Neuronal stem cell (in vitro differentiated cells): ENCODE results near the gene CHST12.

Experiments
- DNase-seq: peaks from one replicate; pipeline ENCODE4 v3.0.0-alpha.2; 2013; ENCODE audit warnings: low spot score
- H2AFZ ChIP-seq: one replicate; pipeline ENCODE4 v1.6.1; 2013; ENCODE audit warnings: mild to moderate bottlenecking, low read length, inconsistent platforms
- H2AK5ac ChIP-seq: 2 replicates; pipeline ENCODE4 v1.6.1; 2013; ENCODE audit warnings: low read depth, mild to moderate bottlenecking, inconsistent platforms, low read length, moderate library complexity, mixed read lengths
- H2BK120ac ChIP-seq: 2 replicates; pipeline ENCODE4 v1.6.1; 2013; ENCODE audit warnings: low read depth, mild to moderate bottlenecking, inconsistent platforms, low read length, moderate library complexity, mixed read lengths
- H2BK12ac ChIP-seq: one replicate; pipeline ENCODE4 v1.6.1; 2013; ENCODE audit warnings: low read length, inconsistent platforms
- H2BK15ac ChIP-seq: 2 replicates; pipeline ENCODE4 v1.6.1; 2013; ENCODE audit warnings: mild to moderate bottlenecking, low read length, inconsistent platforms, mixed read lengths
- H2BK5ac ChIP-seq: one replicate; pipeline ENCODE4 v1.6.1; 2013; ENCODE audit warnings: inconsistent platforms, mild to moderate bottlenecking, low read length, moderate library complexity
- H3K14ac ChIP-seq: one replicate; pipeline ENCODE4 v1.6.1; 2013; ENCODE audit warnings: low read length, inconsistent platforms
- H3K18ac ChIP-seq: 2 replicates; pipeline ENCODE4 v1.6.1; 2013; ENCODE audit warnings: low read length, inconsistent platforms
- H3K23ac ChIP-seq: 2 replicates; pipeline ENCODE4 v1.6.1; 2013; ENCODE audit warnings: low read depth, mild to moderate bottlenecking, mixed read lengths, low read length, inconsistent platforms; ENCODE audit not compliant: poor library complexity
- H3K27ac ChIP-seq: replicated peaks from 3 replicates; pipeline ENCODE4 v1.5.1; 2013; ENCODE audit warnings: low read length, inconsistent platforms
- H3K27me3 ChIP-seq, 3 experiments: 2 replicates each; pipeline ENCODE4 v1.6.1; 2013; ENCODE audit warnings: low read length in 3 of 3, mild to moderate bottlenecking in 2 of 3, inconsistent platforms in 1 of 3, low read depth in 1 of 3, mixed read lengths in 1 of 3, moderate library complexity in 1 of 3; ENCODE audit not compliant: control insufficient read depth in 3 of 3, insufficient read depth in 3 of 3
- H3K36me3 ChIP-seq, 2 donors: replicated peaks in 1 of 2; 2 replicates each; pipeline ENCODE4 v1.6.1; 2013; ENCODE audit warnings: low read length in 2 of 2; ENCODE audit not compliant: control insufficient read depth in 2 of 2, insufficient read depth in 2 of 2
- H3K4ac ChIP-seq: 2 replicates; pipeline ENCODE4 v1.6.1; 2013; ENCODE audit warnings: inconsistent platforms, mild to moderate bottlenecking, low read length, moderate library complexity
- H3K4me1 ChIP-seq, 2 donors: 1 replicate in 1 of 2; 2 replicates in 1 of 2; pipeline ENCODE4 v1.6.1; 2013; ENCODE audit warnings: low read length in 2 of 2, low read depth in 1 of 2; ENCODE audit not compliant: control insufficient read depth in 2 of 2, insufficient read depth in 1 of 2
- H3K4me2 ChIP-seq: one replicate; pipeline ENCODE4 v1.6.1; 2013; ENCODE audit warnings: mild to moderate bottlenecking, low read length, inconsistent platforms; ENCODE audit not compliant: insufficient read depth, poor library complexity, severe bottlenecking
- H3K4me3 ChIP-seq, 2 donors: 2 replicates each; pipeline ENCODE4 v1.5.1; 2013; ENCODE audit warnings: low read length in 2 of 2, mild to moderate bottlenecking in 2 of 2, inconsistent platforms in 1 of 2, moderate library complexity in 1 of 2
- H3K79me1 ChIP-seq: one replicate; pipeline ENCODE4 v1.6.1; 2013; ENCODE audit warnings: low read depth, mild to moderate bottlenecking, inconsistent platforms, low read length, moderate library complexity
- H3K9ac ChIP-seq: one replicate; pipeline ENCODE4 v1.6.1; 2013; ENCODE audit warnings: mild to moderate bottlenecking, low read depth, low read length, inconsistent platforms; ENCODE audit not compliant: poor library complexity
- H3K9me3 ChIP-seq, 2 donors: replicated peaks in 1 of 2; 2 replicates each; pipeline versions ENCODE3 to v1.6.1; 2013; ENCODE audit warnings: low read length in 2 of 2, mild to moderate bottlenecking in 2 of 2, inconsistent platforms in 1 of 2, low read depth in 1 of 2, mixed read lengths in 1 of 2, moderate library complexity in 1 of 2; ENCODE audit not compliant: control insufficient read depth in 2 of 2, insufficient read depth in 1 of 2
- H4K8ac ChIP-seq: one replicate; pipeline ENCODE4 v1.6.1; 2013; ENCODE audit warnings: low read depth, mild to moderate bottlenecking, inconsistent platforms, low read length, moderate library complexity
- H4K91ac ChIP-seq: one replicate; pipeline ENCODE4 v1.6.1; 2013; ENCODE audit warnings: low read length, low read depth, mild to moderate bottlenecking, inconsistent platforms; ENCODE audit not compliant: poor library complexity
- WGBS, 2 donors: extraction: QIAGEN DNeasy Blood & Tissue Kit; methylation state at CpG; one replicate each; pipeline ENCODE4 v1.1.7; 2013; ENCODE audit warnings: missing lambda C conversion rate in 2 of 2, mixed read lengths in 1 of 2; ENCODE audit not compliant: insufficient read length in 2 of 2, insufficient replicate concordance in 1 of 2; ENCODE audit errors: extremely low coverage in 2 of 2; 5-methylcytosine and 5-hydroxymethylcytosine counted together

Gene CHST12

DNA sequence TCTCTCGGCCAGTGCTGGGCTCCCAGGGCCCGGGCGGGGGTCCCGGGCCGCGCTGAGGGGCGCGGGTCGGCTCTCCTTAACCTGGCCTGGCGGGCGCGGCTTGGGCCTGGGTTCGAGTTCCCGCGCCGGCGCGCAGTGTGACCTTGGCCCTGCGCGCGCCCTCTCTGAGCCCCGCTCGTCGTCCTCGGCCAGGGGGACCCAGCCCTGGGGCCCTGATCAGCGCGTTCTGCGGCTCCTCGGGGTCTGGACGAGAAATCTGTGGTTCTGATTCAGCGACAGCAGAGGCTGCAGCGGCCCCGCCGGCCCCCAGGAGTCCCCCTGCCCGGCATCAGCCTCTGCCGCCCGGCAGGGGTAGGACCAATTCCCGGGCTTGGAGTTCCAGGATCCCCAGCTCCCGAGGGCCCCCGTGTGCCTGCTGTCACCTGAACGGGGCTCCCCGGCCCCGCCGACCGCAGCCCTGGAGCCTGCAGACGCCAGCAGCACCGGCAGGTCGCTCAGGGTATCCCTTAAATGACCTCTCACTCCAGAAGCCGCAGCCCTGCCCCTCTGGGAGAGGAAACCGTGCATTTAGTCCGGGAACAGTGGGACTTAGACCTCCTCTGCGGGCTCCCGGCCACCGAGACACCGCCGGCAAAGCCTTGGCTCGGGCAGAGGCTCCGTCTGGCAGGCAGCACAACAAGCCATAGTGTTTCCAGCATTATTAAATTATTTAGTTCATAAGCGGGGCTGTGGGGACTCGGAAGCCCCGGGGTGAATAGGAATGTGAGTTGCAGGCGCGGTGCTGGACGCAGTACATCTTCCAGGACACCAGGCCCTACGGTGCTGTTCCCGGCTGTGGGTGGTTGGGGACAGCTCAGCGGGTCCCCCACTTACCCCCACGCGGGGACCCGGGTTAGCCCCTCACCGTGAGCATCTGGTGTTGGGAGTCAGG, 572 bp downstream of the CHST12 start:
- peak overlapping the region; percentile 83 to 98 for H3K4me3 ChIP-seq
- H3K79me1 ChIP-seq: peaks cover 6% of the 10 kb centered on the region
- no peak overlapping the region for H4K91ac ChIP-seq
- peak overlapping the region; percentile 84 for H3K9ac ChIP-seq
- peaks cover 0 to 2% of the 10 kb centered on the region in 2 donors for H3K36me3 ChIP-seq
- H2BK120ac ChIP-seq: no peak overlapping the region
- no peak overlapping the region for H2BK5ac ChIP-seq
- H3K4me1 ChIP-seq: peaks cover 16 to 18% of the 10 kb centered on the region in 2 donors
- peak overlapping the region; percentile 17 for H2BK15ac ChIP-seq
- H3K4ac ChIP-seq: no peak overlapping the region
- H2BK12ac ChIP-seq: no peak overlapping the region
- H2AFZ ChIP-seq: peak overlapping the region; percentile 98
- no peak overlapping the region for H3K27ac ChIP-seq
- no peak overlapping the region for H4K8ac ChIP-seq
- H3K4me2 ChIP-seq: peak overlapping the region; percentile 96
- H3K9me3 ChIP-seq: peaks cover 0 to 2% of the 10 kb centered on the region in 2 donors
- peak overlapping the region; percentile 63 for H3K14ac ChIP-seq
- peak overlapping the region; percentile 94 for H3K18ac ChIP-seq
- H3K23ac ChIP-seq: peak overlapping the region; percentile 80
- peak overlapping the region; percentile 11 for H2AK5ac ChIP-seq
- WGBS, 2 donors: no CpG with 5 or more reads among the region's 71 CpGs
- no peaks in the 10 kb centered on the region for H3K27me3 ChIP-seq
- peak; percentile 43 for DNase-seq

DNA sequence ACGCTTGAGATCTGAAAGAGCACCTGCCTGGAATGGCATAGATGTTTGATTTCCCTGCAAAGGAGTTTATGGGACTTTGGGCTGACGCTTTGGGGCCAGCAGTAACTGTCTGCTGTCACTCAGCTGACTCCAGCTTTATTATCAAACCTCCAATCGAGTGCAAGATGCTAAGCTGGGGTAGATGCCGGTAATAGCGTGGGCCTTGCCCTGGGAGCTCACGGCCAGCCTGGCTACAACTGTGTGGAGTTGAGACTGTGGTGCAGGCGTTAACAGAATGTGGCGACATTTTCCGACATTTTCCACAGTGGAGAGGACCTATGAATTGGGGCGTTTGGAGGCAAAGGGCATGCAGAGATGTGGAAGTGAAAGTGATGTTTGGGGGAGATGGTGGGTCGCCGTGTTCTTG, 1.3 kb downstream of the CHST12 start:
- H4K8ac ChIP-seq: no peak overlapping the region
- H2BK15ac ChIP-seq: no peak overlapping the region
- peak overlapping the region in 1 of 2 donors; percentile 83 for H3K4me3 ChIP-seq
- peaks cover 0 to 2% of the 10 kb centered on the region in 2 donors for H3K9me3 ChIP-seq
- H3K4me1 ChIP-seq: peaks cover 16 to 18% of the 10 kb centered on the region in 2 donors
- H2AK5ac ChIP-seq: peak overlapping the region; percentile 11
- H3K27me3 ChIP-seq: no peaks in the 10 kb centered on the region
- peaks cover 0 to 2% of the 10 kb centered on the region in 2 donors for H3K36me3 ChIP-seq
- H3K23ac ChIP-seq: no peak overlapping the region
- peaks cover 6% of the 10 kb centered on the region for H3K79me1 ChIP-seq
- no peak overlapping the region for H2AFZ ChIP-seq
- no CpG with 5 or more reads among the region's 12 CpGs for WGBS, 2 donors
- no peak overlapping the region for H4K91ac ChIP-seq
- H3K14ac ChIP-seq: no peak overlapping the region
- no peak overlapping the region for H2BK12ac ChIP-seq
- peak overlapping the region; percentile 41 for H3K18ac ChIP-seq
- no peak for DNase-seq
- no peak overlapping the region for H3K27ac ChIP-seq
- no peak overlapping the region for H3K4ac ChIP-seq
- no peak overlapping the region for H2BK120ac ChIP-seq
- H3K9ac ChIP-seq: no peak overlapping the region
- no peak overlapping the region for H2BK5ac ChIP-seq
- no peak overlapping the region for H3K4me2 ChIP-seq

DNA sequence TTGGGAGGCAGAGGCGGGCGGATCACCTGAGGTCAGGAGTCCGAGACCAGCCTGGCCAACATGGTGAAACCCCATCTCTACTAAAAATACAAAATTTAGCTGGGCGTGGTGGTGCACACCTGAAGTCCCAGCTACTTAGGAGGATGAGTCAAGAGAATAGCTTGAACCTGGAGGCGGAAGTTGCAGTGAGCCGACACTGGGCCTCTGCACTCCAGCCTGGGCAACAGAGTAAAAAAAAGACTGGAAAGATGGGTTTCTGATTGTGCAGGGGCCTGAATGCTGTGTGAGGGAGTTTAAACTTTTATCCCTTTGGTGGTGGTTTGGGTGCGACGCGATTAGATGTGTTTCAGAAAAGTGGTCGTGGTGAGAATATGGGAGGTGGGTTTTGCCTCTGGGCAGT, 1.8 kb downstream of the CHST12 start:
- H3K4me3 ChIP-seq: no peak overlapping the region
- WGBS, 2 donors: no CpG with 5 or more reads among the region's 10 CpGs

DNA sequence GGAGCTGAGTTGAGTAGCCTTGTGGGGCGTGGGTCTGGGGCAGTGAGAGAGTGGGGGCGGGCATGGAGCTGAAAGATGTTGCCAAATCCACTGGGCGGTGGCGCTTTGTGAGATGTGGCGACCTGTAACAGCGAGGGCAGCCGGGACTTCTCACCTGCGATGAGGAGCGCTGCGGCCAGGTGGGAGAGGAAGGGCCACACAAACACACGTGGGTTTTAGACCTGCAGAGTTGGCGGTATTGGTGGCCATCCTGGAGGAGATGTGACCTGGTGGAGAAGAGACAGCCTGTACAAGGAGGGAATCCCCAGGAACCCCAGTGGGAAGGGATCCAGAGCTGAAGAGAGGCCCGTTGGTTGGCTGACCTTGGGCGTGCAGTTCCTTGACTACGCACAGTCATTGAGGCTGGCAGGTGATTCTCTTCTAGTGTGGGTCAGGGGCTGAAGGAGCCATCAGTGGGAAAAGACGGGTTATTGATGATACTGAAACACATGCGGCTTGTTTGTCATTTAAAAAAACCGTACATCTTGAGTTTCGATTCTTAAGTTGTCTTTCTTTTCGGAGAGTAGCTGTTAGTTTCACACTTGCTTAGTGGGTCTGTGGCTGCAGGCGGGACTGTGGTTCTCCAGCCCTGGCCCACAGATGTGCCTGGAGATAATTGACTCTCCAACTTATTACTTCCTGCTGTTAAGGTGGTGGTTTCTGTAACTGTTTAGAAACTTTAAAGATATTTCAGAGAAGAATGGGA, 2.4 kb downstream of the CHST12 start:
- Histone ChIP-seq H3K4ac (no peak overlapping the region), H2BK5ac (no peak overlapping the region), H2BK12ac (no peak overlapping the region), H3K23ac (peak overlapping the region; percentile 89), H2BK15ac (peak overlapping the region; percentile 75), H4K91ac (no peak overlapping the region), H3K36me3 (peaks cover 0 to 2% of the 10 kb centered on the region in 2 donors), H3K4me2 (no peak overlapping the region), H3K27me3 (no peaks in the 10 kb centered on the region), H3K79me1 (peaks cover 6% of the 10 kb centered on the region), H3K4me1 (peaks cover 12 to 13% of the 10 kb centered on the region in 2 donors), H3K9me3 (peaks cover 0 to 2% of the 10 kb centered on the region in 2 donors), H4K8ac (no peak overlapping the region), H2AFZ (no peak overlapping the region), H3K18ac (no peak overlapping the region), H2AK5ac (peak overlapping the region; percentile 75), H3K4me3 (peak overlapping the region in 1 of 2 donors; percentile 22), H3K14ac (no peak overlapping the region), H2BK120ac (no peak overlapping the region), H3K9ac (no peak overlapping the region), H3K27ac (no peak overlapping the region)
- DNase-seq: no peak
- no CpG with 5 or more reads among the region's 21 CpGs for WGBS, 2 donors

More for the DNA sequence above, 1.8 kb downstream of the CHST12 start:
- Histone ChIP-seq H3K23ac (no peak overlapping the region), H3K36me3 (peaks cover 0 to 2% of the 10 kb centered on the region in 2 donors), H3K9ac (no peak overlapping the region), H3K9me3 (peaks cover 0 to 2% of the 10 kb centered on the region in 2 donors), H3K14ac (no peak overlapping the region), H3K4me1 (peaks cover 15% of the 10 kb centered on the region in 2 donors), H3K27me3 (no peaks in the 10 kb centered on the region), H2AK5ac (peak overlapping the region; percentile 75), H2BK5ac (no peak overlapping the region), H2BK120ac (no peak overlapping the region), H3K4me2 (no peak overlapping the region), H3K79me1 (peaks cover 6% of the 10 kb centered on the region), H2BK12ac (no peak overlapping the region), H2BK15ac (no peak overlapping the region), H4K8ac (no peak overlapping the region), H3K4ac (no peak overlapping the region), H3K27ac (no peak overlapping the region), H2AFZ (no peak overlapping the region), H4K91ac (no peak overlapping the region), H3K18ac (no peak overlapping the region)
- no peak for DNase-seq
